ENCODE measurements around the gene CRISP2.

DNA sequence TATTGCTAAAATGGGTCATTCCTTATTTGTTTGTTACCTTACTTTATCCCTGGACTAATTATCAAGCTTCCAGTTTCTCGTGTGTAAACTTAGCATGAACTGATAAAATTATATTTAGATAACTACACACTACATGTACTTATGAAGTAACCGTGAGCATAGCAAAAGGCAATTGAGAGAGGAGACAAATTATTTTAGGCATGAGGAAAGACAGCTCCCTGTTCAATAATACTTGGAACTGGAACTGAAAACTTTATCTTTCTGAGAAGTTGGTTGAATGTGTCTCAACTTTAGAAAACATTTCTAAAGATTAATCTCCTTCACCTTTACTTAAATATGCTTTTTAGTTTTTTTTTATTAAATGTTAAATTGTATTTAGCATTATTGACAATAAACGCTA lies 19.4 kb upstream of the CRISP2 start:
- TF ChIP-seq, protein P1, sequence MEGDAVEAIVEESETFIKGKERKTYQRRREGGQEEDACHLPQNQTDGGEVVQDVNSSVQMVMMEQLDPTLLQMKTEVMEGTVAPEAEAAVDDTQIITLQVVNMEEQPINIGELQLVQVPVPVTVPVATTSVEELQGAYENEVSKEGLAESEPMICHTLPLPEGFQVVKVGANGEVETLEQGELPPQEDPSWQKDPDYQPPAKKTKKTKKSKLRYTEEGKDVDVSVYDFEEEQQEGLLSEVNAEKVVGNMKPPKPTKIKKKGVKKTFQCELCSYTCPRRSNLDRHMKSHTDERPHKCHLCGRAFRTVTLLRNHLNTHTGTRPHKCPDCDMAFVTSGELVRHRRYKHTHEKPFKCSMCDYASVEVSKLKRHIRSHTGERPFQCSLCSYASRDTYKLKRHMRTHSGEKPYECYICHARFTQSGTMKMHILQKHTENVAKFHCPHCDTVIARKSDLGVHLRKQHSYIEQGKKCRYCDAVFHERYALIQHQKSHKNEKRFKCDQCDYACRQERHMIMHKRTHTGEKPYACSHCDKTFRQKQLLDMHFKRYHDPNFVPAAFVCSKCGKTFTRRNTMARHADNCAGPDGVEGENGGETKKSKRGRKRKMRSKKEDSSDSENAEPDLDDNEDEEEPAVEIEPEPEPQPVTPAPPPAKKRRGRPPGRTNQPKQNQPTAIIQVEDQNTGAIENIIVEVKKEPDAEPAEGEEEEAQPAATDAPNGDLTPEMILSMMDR (IDR thresholded peaks at IDR 0.05), result no peak
- no peak for TF ChIP-seq EZH2phosphoT487 (IDR thresholded peaks at IDR 0.05)

Measured in neural progenitor cell (in vitro differentiated cells).